ENCODE data around the gene TUBA1C.
A peak's percentile ranks its signal among the peaks of the same experiment; 100 is the strongest.

The TUBA1C gene

DNA sequence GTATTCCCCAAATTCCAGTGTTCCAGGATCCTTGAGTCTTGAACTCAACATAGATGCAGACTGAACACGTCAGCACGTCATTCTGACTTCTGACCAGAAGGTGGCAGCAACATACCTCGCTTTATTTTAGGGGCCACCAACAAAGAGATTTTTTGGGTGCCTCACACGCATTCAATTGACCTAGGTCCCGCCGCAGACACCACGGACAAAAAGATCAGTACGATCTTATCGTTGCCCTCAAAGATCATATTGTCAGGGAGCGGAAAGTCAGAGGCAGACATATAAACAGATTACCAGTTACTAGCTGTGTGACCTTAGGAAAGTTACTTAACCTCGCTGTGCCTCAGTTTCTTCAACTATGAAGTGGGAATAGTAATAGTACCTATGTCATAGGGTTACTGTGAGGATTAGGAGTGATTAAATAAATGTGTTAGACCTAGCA is 23.6 kb downstream of the TUBA1C start:
- H3K4me3 ChIP-seq (ENCODE audit: low read length): no peak overlapping the region
- TF ChIP-seq, protein P1, sequence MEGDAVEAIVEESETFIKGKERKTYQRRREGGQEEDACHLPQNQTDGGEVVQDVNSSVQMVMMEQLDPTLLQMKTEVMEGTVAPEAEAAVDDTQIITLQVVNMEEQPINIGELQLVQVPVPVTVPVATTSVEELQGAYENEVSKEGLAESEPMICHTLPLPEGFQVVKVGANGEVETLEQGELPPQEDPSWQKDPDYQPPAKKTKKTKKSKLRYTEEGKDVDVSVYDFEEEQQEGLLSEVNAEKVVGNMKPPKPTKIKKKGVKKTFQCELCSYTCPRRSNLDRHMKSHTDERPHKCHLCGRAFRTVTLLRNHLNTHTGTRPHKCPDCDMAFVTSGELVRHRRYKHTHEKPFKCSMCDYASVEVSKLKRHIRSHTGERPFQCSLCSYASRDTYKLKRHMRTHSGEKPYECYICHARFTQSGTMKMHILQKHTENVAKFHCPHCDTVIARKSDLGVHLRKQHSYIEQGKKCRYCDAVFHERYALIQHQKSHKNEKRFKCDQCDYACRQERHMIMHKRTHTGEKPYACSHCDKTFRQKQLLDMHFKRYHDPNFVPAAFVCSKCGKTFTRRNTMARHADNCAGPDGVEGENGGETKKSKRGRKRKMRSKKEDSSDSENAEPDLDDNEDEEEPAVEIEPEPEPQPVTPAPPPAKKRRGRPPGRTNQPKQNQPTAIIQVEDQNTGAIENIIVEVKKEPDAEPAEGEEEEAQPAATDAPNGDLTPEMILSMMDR (conservative IDR thresholded peaks at IDR 0.05; ENCODE audit: low read depth, low read length): peak; percentile 82
- no peak for DNase-seq (ENCODE audit: low read depth)

DNA sequence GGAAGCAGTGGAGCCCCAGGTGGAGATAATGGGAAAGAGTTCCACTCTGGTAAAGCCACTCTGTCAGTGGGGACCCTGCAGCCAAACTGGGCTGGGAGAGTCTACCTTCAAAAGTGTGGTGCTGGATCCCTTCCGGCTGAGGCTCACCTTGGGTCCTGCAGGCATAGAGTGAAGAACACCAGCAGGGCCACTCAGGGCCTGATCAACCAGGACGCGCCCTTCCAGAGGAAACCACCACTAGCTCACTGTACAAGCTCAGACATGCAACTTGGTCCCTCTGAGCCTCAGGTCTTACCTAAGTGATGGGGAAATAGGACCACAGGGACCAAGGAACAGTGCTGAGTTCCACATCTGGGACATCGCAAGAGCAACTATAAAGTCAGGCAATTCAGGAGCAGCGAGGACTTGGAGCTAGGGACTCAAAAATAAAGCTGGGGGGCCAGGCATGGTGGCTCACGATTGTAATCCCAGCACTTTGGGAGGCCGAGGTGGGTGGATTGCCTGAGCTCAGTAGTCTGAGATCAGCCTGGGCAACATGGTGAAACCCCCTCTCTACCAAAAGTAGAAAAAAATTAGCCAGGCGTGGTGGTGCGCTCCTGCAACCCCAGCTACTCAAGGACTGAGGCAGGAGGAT is 24.2 kb downstream of the TUBA1C start:
- no peak for DNase-seq (ENCODE audit: low read depth)
- TF ChIP-seq, protein P1 (conservative IDR thresholded peaks at IDR 0.05; ENCODE audit: low read depth, low read length): no peak
- H3K4me3 ChIP-seq (ENCODE audit: low read length): no peak overlapping the region

GRCh38 chr12:49292729-49293055 is 27.8 kb downstream of the TUBA1C start:
- no peak overlapping the region for H3K4me3 ChIP-seq (ENCODE audit: low read length)
- TF ChIP-seq, protein P1 (conservative IDR thresholded peaks at IDR 0.05; ENCODE audit: low read depth, low read length): no peak
- DNase-seq (ENCODE audit: low read depth): no peak

DNA sequence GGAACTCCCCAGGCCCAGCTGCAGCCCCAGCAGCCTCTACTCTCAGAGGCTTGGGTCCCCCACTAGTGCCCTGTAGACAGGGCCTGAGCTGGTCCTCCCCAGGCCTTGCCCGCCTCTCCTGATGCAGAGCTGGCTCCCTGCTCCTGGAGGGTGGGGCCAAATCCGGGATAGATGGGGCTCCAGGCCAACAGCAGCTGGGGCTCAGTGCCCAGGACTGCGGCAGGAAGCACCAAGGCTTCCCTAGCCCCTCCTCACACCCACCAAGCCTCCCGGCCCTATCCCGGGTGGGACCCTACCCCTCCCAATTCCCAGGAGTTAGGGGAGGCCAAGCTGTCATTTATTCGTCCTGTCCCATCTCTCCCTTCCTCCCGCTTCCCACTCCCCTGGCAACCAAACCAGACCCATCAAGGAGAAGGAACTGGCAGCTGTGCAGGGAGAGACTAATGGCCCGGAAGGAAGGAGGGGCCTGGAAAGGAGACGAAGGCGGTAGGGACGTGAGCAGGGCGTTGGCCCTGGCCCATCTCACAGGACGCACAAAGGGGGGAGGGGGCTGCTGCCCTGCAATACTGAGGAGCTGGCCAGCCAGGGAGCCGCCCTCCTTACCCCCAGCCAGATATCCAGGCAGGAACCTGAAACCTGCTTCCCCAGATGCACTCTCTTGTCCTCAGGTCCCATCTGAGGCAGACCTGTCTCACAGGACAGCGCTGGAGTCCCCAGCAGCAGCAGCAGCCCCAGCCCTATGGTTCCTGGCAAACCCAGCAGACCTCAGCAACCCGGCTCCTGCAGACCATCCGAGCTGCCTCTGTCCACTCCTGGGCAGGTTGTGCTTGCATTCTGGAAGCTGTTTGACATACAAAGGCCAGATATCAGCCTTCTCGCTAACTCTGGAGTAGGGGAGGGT is 28.4 kb downstream of the TUBA1C start:
- no peak for DNase-seq (ENCODE audit: low read depth)
- TF ChIP-seq, protein P1 (conservative IDR thresholded peaks at IDR 0.05; ENCODE audit: low read depth, low read length): no peak
- no peak overlapping the region for H3K4me3 ChIP-seq (ENCODE audit: low read length)

GRCh38 chr12:49294086-49294803 is 29.4 kb downstream of the TUBA1C start:
- TF ChIP-seq, protein P1 (conservative IDR thresholded peaks at IDR 0.05; ENCODE audit: low read depth, low read length): no peak
- no peak for DNase-seq (ENCODE audit: low read depth)
- H3K4me3 ChIP-seq (ENCODE audit: low read length): no peak overlapping the region

GRCh38 chr12:49294804-49295081 is 29.9 kb downstream of the TUBA1C start:
- DNase-seq (ENCODE audit: low read depth): no peak
- no peak overlapping the region for H3K4me3 ChIP-seq (ENCODE audit: low read length)

More at GRCh38 chr12:49294804-49295081, 29.9 kb downstream of the TUBA1C start:
- TF ChIP-seq, protein P1 (conservative IDR thresholded peaks at IDR 0.05; ENCODE audit: low read depth, low read length): no peak

Data from retinal pigment epithelial cell (primary cell).